Neural cell (in vitro differentiated cells): ENCODE data around the gene TBC1D5.

Source experiments
- RAD21 ChIP-seq: fragments of 450-650 bp; conservative IDR thresholded peaks from 2 replicates; pipeline ENCODE4 v1.6.1; 2014; ENCODE audit warnings: antibody characterized with exemption, mild to moderate bottlenecking, moderate library complexity
- SMC3 ChIP-seq: fragments of 450-650 bp; conservative IDR thresholded peaks from 2 replicates; pipeline ENCODE4 v1.6.1; 2014; ENCODE audit warnings: antibody characterized with exemption, mild to moderate bottlenecking, moderate library complexity; ENCODE audit not compliant: poor library complexity
- TF ChIP-seq, protein P1 (sequence below): fragments of 450-650 bp; IDR thresholded peaks from 2 replicates; pipeline ENCODE4 v1.5.1; 2014; ENCODE audit warnings: antibody characterized with exemption, mild to moderate bottlenecking, moderate library complexity; ENCODE audit not compliant: poor library complexity, severe bottlenecking

DNA sequence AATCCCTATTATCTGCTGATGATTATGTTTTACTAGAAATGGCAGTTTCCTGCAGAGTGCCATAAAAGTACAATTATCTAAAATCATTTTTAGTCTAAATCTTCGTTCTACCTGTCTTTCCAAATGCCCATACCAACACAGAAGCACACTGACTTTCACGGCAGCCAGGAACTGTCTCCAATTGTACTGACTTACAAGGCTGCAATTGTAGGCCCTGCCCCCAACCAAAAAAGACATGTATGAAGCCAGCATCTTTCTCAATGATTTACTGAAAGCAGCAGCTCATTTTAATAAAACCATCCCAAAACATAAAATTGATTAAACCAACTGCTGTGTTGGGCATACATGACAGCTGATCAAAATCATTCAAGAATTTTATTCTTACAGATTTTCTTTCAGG is 119.0 kb downstream of the TBC1D5 start:
- TF ChIP-seq, protein P1, sequence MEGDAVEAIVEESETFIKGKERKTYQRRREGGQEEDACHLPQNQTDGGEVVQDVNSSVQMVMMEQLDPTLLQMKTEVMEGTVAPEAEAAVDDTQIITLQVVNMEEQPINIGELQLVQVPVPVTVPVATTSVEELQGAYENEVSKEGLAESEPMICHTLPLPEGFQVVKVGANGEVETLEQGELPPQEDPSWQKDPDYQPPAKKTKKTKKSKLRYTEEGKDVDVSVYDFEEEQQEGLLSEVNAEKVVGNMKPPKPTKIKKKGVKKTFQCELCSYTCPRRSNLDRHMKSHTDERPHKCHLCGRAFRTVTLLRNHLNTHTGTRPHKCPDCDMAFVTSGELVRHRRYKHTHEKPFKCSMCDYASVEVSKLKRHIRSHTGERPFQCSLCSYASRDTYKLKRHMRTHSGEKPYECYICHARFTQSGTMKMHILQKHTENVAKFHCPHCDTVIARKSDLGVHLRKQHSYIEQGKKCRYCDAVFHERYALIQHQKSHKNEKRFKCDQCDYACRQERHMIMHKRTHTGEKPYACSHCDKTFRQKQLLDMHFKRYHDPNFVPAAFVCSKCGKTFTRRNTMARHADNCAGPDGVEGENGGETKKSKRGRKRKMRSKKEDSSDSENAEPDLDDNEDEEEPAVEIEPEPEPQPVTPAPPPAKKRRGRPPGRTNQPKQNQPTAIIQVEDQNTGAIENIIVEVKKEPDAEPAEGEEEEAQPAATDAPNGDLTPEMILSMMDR: no peak
- no peak for TF ChIP-seq RAD21
- no peak for TF ChIP-seq SMC3
